WTC11 (cell line): Measurements from ENCODE around the gene NIFK. TPM values are rescaled to one million over a fixed set of nuclear protein-coding genes. Genes with fewer than 3 reads are reported as not detected.
A peak's percentile ranks its signal among the peaks of the same experiment; 100 is the strongest.

ENCODE experiments used
- AFF4 ChIP-seq: sonication (generic); formaldehyde crosslinking; IDR thresholded peaks from 2 replicates; pipeline ENCODE4 v1.8.1; 2023; ENCODE audit warnings: mild to moderate bottlenecking, missing genetic modification reagents, borderline replicate concordance
- AR ChIP-seq: fragments of 250-450 bp; sonication (Bioruptor Pico); IDR thresholded peaks from 2 replicates; pipeline ENCODE4 v1.9.0; 2021; ENCODE audit warnings: mild to moderate bottlenecking
- E2F5 ChIP-seq: sonication (generic); formaldehyde crosslinking; IDR thresholded peaks from 2 replicates; pipeline ENCODE4 v1.8.1; 2022; ENCODE audit warnings: mild to moderate bottlenecking, moderate library complexity, missing genetic modification reagents
- EMX1 ChIP-seq: fragments of 250-450 bp; sonication (Bioruptor Pico); IDR thresholded peaks from 2 replicates; pipeline ENCODE4 v1.8.0; 2021; ENCODE audit warnings: mild to moderate bottlenecking
- FOXP1 ChIP-seq: sonication (generic); formaldehyde crosslinking; IDR thresholded peaks from 2 replicates; pipeline ENCODE4 v1.8.0; 2022; ENCODE audit warnings: missing genetic modification reagents, mild to moderate bottlenecking, moderate library complexity, borderline replicate concordance
- FOXP4 ChIP-seq: sonication (generic); formaldehyde crosslinking; IDR thresholded peaks from 2 replicates; pipeline ENCODE4 v1.8.0; 2022; ENCODE audit warnings: mild to moderate bottlenecking, missing genetic modification reagents
- NR2C2 ChIP-seq: sonication (generic); formaldehyde crosslinking; IDR thresholded peaks from 2 replicates; pipeline ENCODE4 v1.8.0; 2022; ENCODE audit warnings: mild to moderate bottlenecking, missing genetic modification reagents
- PREB ChIP-seq: sonication (generic); formaldehyde crosslinking; IDR thresholded peaks from 2 replicates; pipeline ENCODE4 v1.8.1; 2022; ENCODE audit warnings: mild to moderate bottlenecking, missing genetic modification reagents, moderate library complexity, borderline replicate concordance
- ZBTB43 ChIP-seq: sonication (generic); formaldehyde crosslinking; IDR thresholded peaks from 2 replicates; pipeline ENCODE4 v1.8.1; 2023; ENCODE audit warnings: mild to moderate bottlenecking, missing genetic modification reagents
- ZNF219 ChIP-seq: sonication (generic); formaldehyde crosslinking; IDR thresholded peaks from 2 replicates; pipeline ENCODE4 v1.8.0; 2023; ENCODE audit warnings: missing genetic modification reagents, mild to moderate bottlenecking, borderline replicate concordance
- ZNF263 ChIP-seq: sonication (generic); formaldehyde crosslinking; IDR thresholded peaks from 2 replicates; pipeline ENCODE4 v1.8.1; 2022; ENCODE audit warnings: low read depth, mild to moderate bottlenecking, moderate library complexity, missing genetic modification reagents
- ZNF281 ChIP-seq: sonication (generic); formaldehyde crosslinking; IDR thresholded peaks from 2 replicates; pipeline ENCODE4 v1.8.0; 2023; ENCODE audit warnings: mild to moderate bottlenecking, missing genetic modification reagents
- ZNF512 ChIP-seq: sonication (generic); formaldehyde crosslinking; IDR thresholded peaks from 2 replicates; pipeline ENCODE4 v1.8.1; 2022; ENCODE audit warnings: missing genetic modification reagents, borderline replicate concordance
- total RNA-seq: library from RNA; stranded (reverse); gene quantifications from 3 replicates; pipeline ENCODE4 v1.2.3, GENCODE V29; 2021

The NIFK gene
- total RNA-seq, 1 experiment from 2014 or later: 91.3 TPM

- TF ChIP-seq ZBTB43 (CRISPR knock-in tag) (peak; percentile 63; the same call in 1 of the 2 replicates), ZNF219 (CRISPR knock-in tag) (no peak), ZNF263 (no peak), ZNF281 (CRISPR knock-in tag) (no peak), AR (CRISPR knock-in tag) (no peak), FOXP1 (CRISPR knock-in tag) (peak; percentile 92; the same call in 1 of the 2 replicates), E2F5 (CRISPR knock-in tag) (peak; percentile 64; the same call in 1 of the 2 replicates), ZNF512 (CRISPR knock-in tag) (no peak), EMX1 (CRISPR knock-in tag) (no peak), AFF4 (CRISPR knock-in tag) (no peak), FOXP4 (CRISPR knock-in tag) (peak; percentile 70), NR2C2 (CRISPR knock-in tag) (no peak), PREB (CRISPR knock-in tag) (no peak; the same call in 1 of the 2 replicates)
- TF ChIP-seq, all 79 proteins: peak for 23
These were observed 18.8 kb upstream of the NIFK start, which contains the start of gene TSN (continued) for GRCh38 chr2:121755237-121756111.
